Activated T-cell treated with anti-CD3 and anti-CD28 coated beads, Interleukin-2, amount 50 U/mL, for 24 hours (primary cell): ENCODE data around the gene MYL12B.
"Not testable (repeated sequence)": the region's sequence is repeated elsewhere in the genome, so short reads cannot be mapped to it uniquely, and the experiment has no call there.

Source experiments
- DNase-seq: peaks from one replicate; pipeline ENCODE4 v3.0.0-alpha.2; 2020
- H3K27ac Mint-ChIP-seq: 2 replicates; pipeline ENCODE4 v1.8.0; 2020; ENCODE audit warnings: mild to moderate bottlenecking, mixed read lengths
- H3K27me3 Mint-ChIP-seq: 2 replicates; pipeline ENCODE4 v1.8.0; 2020; ENCODE audit warnings: mixed read lengths
- H3K36me3 Mint-ChIP-seq: 2 replicates; pipeline ENCODE4 v1.8.0; 2020; ENCODE audit warnings: low read depth, mixed read lengths
- H3K4me1 Mint-ChIP-seq: 2 replicates; pipeline ENCODE4 v1.8.0; 2020; ENCODE audit warnings: low read depth, mixed read lengths
- H3K4me3 Mint-ChIP-seq: 2 replicates; pipeline ENCODE4 v1.8.0; 2020; ENCODE audit warnings: mild to moderate bottlenecking, moderate library complexity, mixed read lengths
- H3K9me3 Mint-ChIP-seq: 2 replicates; pipeline ENCODE4 v1.8.0; 2020; ENCODE audit warnings: mixed read lengths

Gene MYL12B

GRCh38 chr18:3284501-3284900, 22.6 kb downstream of the MYL12B start:
- Mint-ChIP-seq H3K4me3 (no peak overlapping the region), H3K4me1 (no peaks in the 10 kb centered on the region), H3K27ac (no peak overlapping the region), H3K9me3 (peaks cover 8% of the 10 kb centered on the region), H3K27me3 (no peaks in the 10 kb centered on the region), H3K36me3 (no peaks in the 10 kb centered on the region)
- DNase-seq = no peak

GRCh38 chr18:3286159-3286558, 24.2 kb downstream of the MYL12B start:
- H3K9me3 Mint-ChIP-seq = peaks cover 15% of the 10 kb centered on the region
- H3K4me3 Mint-ChIP-seq = no peak overlapping the region
- no peaks in the 10 kb centered on the region for H3K27me3 Mint-ChIP-seq
- no peaks in the 10 kb centered on the region for H3K4me1 Mint-ChIP-seq
- H3K36me3 Mint-ChIP-seq = no peaks in the 10 kb centered on the region
- DNase-seq = no peak
- no peak overlapping the region for H3K27ac Mint-ChIP-seq

DNA sequence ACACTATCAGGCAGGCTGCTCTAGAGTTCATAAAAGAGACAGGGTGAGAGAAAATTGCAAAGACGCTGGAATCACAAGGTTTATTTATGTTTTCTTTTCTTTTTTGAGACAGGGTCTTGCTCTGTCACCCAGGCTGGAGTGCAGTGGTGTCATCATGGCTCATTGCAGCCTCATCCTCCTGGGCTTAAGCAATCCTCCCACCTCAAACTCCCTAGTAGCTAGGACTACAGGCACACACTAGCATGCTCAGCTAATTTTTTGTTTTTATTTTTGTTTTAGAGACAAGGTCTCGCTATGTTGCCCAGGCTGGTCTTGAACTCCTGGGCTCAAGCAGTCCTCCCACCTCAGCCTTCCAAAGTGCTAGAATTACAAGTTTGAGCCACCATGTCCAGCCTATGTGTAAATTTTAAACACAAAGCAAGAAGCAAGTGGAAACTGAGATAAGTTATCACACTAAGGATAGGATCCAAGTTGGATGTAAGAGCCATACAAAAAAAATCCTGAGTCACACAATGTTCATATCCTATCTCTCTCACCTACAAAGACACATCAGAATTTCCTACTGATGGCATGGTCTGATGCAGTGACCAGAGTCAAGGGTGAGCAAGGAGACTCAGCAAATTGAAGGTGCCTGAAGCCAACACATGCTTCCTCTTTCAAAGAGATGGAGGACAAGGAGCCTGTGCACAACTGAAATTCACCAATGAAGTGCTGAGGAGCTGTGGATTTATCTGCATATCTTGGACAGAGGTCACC, 31.4 kb downstream of the MYL12B start:
- no peaks in the 10 kb centered on the region for H3K27me3 Mint-ChIP-seq

DNA sequence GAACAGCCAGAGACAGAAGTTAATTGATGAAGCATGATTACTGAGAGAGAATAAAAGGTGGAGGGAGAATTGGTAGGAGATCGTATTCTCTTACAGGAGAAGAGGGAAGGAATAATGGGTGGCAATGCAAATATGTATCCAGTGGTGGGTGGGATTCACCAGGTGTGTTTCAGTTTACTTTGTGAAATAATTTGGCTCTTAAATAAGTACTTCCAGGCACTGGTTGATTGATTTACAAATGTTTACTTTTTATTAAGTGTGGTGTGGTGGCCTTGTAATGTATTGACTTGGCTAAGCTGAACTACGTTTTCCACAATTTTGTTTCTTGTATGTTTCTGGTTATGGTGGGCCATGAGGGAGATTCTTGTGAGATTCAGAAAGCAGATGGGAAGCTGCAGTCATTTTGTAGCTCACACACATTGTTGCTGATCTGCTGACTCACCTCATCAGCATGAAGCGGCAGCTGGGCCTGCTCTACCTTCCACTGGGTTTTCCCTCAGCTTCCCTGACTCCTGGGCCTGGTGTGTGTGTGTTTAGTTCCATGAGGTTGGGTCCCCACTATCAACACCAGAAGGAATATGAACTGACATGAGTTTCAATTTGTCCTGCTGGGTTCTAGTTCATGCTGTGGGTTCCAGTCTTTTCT, 32.6 kb downstream of the MYL12B start:
- H3K36me3 Mint-ChIP-seq = peaks cover 4% of the 10 kb centered on the region
- peaks cover 10% of the 10 kb centered on the region for H3K9me3 Mint-ChIP-seq
- H3K27me3 Mint-ChIP-seq = peaks cover 8% of the 10 kb centered on the region
- H3K4me1 Mint-ChIP-seq = peaks cover 9% of the 10 kb centered on the region
- DNase-seq = no peak
- H3K4me3 Mint-ChIP-seq = no peak overlapping the region
- H3K27ac Mint-ChIP-seq = no peak overlapping the region

More for the DNA sequence above, 31.4 kb downstream of the MYL12B start:
- H3K9me3 Mint-ChIP-seq = peaks cover 14% of the 10 kb centered on the region
- H3K36me3 Mint-ChIP-seq = peaks cover 4% of the 10 kb centered on the region
- DNase-seq = no peak
- H3K27ac Mint-ChIP-seq = no peak overlapping the region
- H3K4me3 Mint-ChIP-seq = no peak overlapping the region
- peaks cover 9% of the 10 kb centered on the region for H3K4me1 Mint-ChIP-seq

- H3K4me3 Mint-ChIP-seq = peak overlapping the region; percentile 92
- no peaks in the 10 kb centered on the region for H3K9me3 Mint-ChIP-seq
- peaks cover 9% of the 10 kb centered on the region for H3K4me1 Mint-ChIP-seq
- peak; percentile 93 for DNase-seq
- H3K27me3 Mint-ChIP-seq = peaks cover 33% of the 10 kb centered on the region
- H3K36me3 Mint-ChIP-seq = peaks cover 4% of the 10 kb centered on the region
- H3K27ac Mint-ChIP-seq = peak overlapping the region; percentile 91
These were observed 35.4 kb downstream of the MYL12B start for GRCh38 chr18:3297025-3297984.

DNA sequence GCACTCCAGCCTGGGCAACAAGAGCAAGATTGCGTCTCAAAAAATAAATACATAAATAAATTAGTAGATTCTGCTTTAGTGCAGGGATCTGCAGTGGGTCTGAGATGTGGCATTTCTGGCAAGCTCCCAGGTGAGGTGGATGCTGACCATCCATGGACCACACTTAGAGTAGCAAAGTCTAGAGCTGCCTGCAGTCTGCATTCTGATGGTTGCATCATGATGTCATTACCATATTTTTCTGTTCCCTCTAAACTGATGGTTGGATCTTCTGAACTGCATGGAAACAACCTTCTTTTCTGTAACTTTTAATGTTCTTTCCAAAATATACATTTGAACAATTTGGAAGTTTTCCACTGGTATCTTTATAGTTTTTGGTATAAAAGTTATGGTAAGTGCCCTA, 42.9 kb downstream of the MYL12B start:
- Mint-ChIP-seq H3K4me3 (no peak overlapping the region), H3K27ac (peak overlapping the region; percentile 92), H3K27me3 (peaks cover 28% of the 10 kb centered on the region)

DNA sequence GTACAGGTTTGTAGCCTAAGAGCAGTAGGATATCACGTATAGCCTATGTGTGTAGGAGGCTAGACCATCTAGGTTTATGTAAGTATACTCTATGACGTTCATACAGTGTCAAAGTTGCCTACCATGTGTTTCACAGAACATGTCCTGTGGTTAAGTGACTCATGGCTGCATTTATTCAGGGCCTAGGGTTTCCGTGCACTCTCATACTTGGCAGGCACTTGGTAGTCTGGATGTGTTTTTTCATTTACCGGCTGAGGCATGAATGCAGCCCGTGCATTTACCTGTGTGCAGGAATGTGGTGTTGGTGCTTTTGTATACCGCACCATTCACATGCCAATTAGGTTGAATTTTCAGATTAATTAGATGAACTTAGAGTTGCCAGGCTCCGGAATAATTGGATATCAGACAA, 43.4 kb downstream of the MYL12B start:
- H3K36me3 Mint-ChIP-seq = no peaks in the 10 kb centered on the region
- DNase-seq = peak; percentile 45
- peaks cover 23% of the 10 kb centered on the region for H3K27me3 Mint-ChIP-seq
- H3K27ac Mint-ChIP-seq = peak overlapping the region; percentile 92
- H3K9me3 Mint-ChIP-seq = no peaks in the 10 kb centered on the region
- H3K4me1 Mint-ChIP-seq = peaks cover 23% of the 10 kb centered on the region
- peak overlapping the region; percentile 39 for H3K4me3 Mint-ChIP-seq

More for the DNA sequence above, 42.9 kb downstream of the MYL12B start:
- peaks cover 23% of the 10 kb centered on the region for H3K4me1 Mint-ChIP-seq
- DNase-seq = no peak
- H3K9me3 Mint-ChIP-seq = no peaks in the 10 kb centered on the region
- no peaks in the 10 kb centered on the region for H3K36me3 Mint-ChIP-seq

DNA sequence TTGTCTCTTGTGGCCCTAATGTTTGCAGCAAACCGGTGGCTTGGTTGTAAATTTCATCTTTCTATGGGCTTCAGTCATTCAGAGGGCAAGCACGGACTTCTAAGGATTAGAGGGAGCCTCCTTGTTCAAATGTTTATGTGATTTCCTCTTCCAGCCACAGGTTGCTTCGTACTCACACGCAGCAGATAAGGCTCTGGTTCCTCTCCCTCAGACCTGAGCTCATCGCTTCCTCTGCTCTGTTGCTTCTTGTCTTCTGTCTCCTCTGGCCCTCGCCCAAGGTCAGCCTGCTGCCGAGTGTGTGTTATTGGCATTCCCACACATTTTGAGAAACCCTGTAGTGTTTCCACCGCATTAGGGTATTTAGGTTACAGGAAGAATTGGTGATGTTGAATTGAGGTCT, 44.0 kb downstream of the MYL12B start:
- Mint-ChIP-seq H3K9me3 (no peaks in the 10 kb centered on the region), H3K4me3 (peak overlapping the region; percentile 39), H3K4me1 (peaks cover 23% of the 10 kb centered on the region), H3K27me3 (peaks cover 17% of the 10 kb centered on the region), H3K36me3 (no peaks in the 10 kb centered on the region), H3K27ac (peak overlapping the region; percentile 92)
- DNase-seq = no peak

DNA sequence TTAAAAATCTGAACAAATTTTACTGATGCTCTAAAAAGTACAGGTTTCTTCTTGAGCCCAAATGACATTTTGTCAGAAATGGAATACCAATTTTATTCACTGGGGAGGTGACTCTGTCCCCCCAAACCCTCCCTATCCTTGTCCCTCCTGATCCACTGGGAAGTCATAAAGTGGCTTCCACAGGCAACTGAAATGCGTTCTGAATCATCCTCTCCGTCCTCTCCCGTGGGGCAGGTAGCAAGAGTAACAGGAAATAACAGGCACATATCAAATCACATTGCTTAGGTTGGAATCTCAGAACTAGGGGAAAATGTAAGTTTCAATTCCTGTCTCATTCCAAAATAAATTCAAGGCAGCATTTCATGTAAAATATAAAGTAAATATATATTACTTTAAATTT, 44.5 kb downstream of the MYL12B start:
- DNase-seq = no peak
- no peak overlapping the region for H3K4me3 Mint-ChIP-seq
- peaks cover 12% of the 10 kb centered on the region for H3K27me3 Mint-ChIP-seq
- H3K36me3 Mint-ChIP-seq = no peaks in the 10 kb centered on the region
- peaks cover 23% of the 10 kb centered on the region for H3K4me1 Mint-ChIP-seq
- no peaks in the 10 kb centered on the region for H3K9me3 Mint-ChIP-seq
- H3K27ac Mint-ChIP-seq = peak overlapping the region; percentile 92

- DNase-seq = no peak
- Mint-ChIP-seq H3K4me1 (no peaks in the 10 kb centered on the region), H3K9me3 (no peaks in the 10 kb centered on the region), H3K36me3 (no peaks in the 10 kb centered on the region), H3K27me3 (peaks cover 8% of the 10 kb centered on the region), H3K4me3 (no peak overlapping the region), H3K27ac (no peak overlapping the region)
These were observed 51.8 kb downstream of the MYL12B start for GRCh38 chr18:3313685-3314084.

- H3K27me3 Mint-ChIP-seq, H3K4me3 Mint-ChIP-seq, H3K9me3 Mint-ChIP-seq, DNase-seq, H3K36me3 Mint-ChIP-seq, H3K27ac Mint-ChIP-seq: not testable (repeated sequence)
- peaks cover 10% of the 10 kb centered on the region for H3K4me1 Mint-ChIP-seq
These were observed 53.4 kb downstream of the MYL12B start for GRCh38 chr18:3315344-3315743.

- Mint-ChIP-seq H3K9me3 (no peaks in the 10 kb centered on the region), H3K27me3 (peaks cover 8% of the 10 kb centered on the region), H3K4me1 (peaks cover 26% of the 10 kb centered on the region), H3K27ac (no peak overlapping the region), H3K4me3 (no peak overlapping the region), H3K36me3 (no peaks in the 10 kb centered on the region)
- no peak for DNase-seq
These were observed 57.5 kb downstream of the MYL12B start for GRCh38 chr18:3319399-3319798.

- H3K36me3 Mint-ChIP-seq = no peaks in the 10 kb centered on the region
- H3K27ac Mint-ChIP-seq = no peak overlapping the region
- no peak overlapping the region for H3K4me3 Mint-ChIP-seq
- H3K27me3 Mint-ChIP-seq = peaks cover 8% of the 10 kb centered on the region
- no peak for DNase-seq
- H3K4me1 Mint-ChIP-seq = peaks cover 26% of the 10 kb centered on the region
- H3K9me3 Mint-ChIP-seq = no peaks in the 10 kb centered on the region
These were observed 58.0 kb downstream of the MYL12B start for GRCh38 chr18:3319894-3320454.

GRCh38 chr18:3321133-3321812, 59.3 kb downstream of the MYL12B start:
- Mint-ChIP-seq H3K4me3 (no peak overlapping the region), H3K27ac (no peak overlapping the region), H3K4me1 (peaks cover 26% of the 10 kb centered on the region), H3K9me3 (no peaks in the 10 kb centered on the region), H3K27me3 (no peaks in the 10 kb centered on the region), H3K36me3 (no peaks in the 10 kb centered on the region)
- no peak for DNase-seq
